ENCODE data around the gene CSF3.

CSF3 gene

GRCh38 chr17:40015998-40016985 is 1.1 kb downstream of the CSF3 start:
- Histone ChIP-seq H3K27me3 (ENCODE audit: insufficient read depth, low read length) (no peaks in the 10 kb centered on the region), H3K79me2 (ENCODE audit: insufficient read depth, low read length) (no peaks in the 10 kb centered on the region), H3K27ac (ENCODE audit: low read depth, low read length, poor library complexity, severe bottlenecking) (no peak overlapping the region), H3F3A (ENCODE audit: insufficient read depth, low read length) (no peaks in the 10 kb centered on the region), H3K9ac (ENCODE audit: low read length) (no peak overlapping the region), H3K4me3 (ENCODE audit: low read depth, low read length, poor library complexity, severe bottlenecking) (no peak overlapping the region), H3K9me2 (ENCODE audit: low read depth, low read length) (no peaks in the 10 kb centered on the region), H3K4me1 (ENCODE audit: insufficient read depth, low read length, severe bottlenecking) (no peaks in the 10 kb centered on the region), H3K36me3 (ENCODE audit: insufficient read depth, low read length) (peaks cover 15% of the 10 kb centered on the region; the same call in 1 of the 2 replicates), H2AFZ (ENCODE audit: low read length) (no peak overlapping the region), H3K4me2 (ENCODE audit: low read length) (no peak overlapping the region), H4K20me1 (ENCODE audit: insufficient read depth, low read length) (no peaks in the 10 kb centered on the region), H3K9me3 (ENCODE audit: low read length) (no peaks in the 10 kb centered on the region)
- TF ChIP-seq EZH2 (IDR thresholded peaks at IDR 0.05; ENCODE audit: borderline replicate concordance, low read length), result no peak
- no peak for TF ChIP-seq CTCF (IDR thresholded peaks at IDR 0.05; ENCODE audit: low read length)

DNA sequence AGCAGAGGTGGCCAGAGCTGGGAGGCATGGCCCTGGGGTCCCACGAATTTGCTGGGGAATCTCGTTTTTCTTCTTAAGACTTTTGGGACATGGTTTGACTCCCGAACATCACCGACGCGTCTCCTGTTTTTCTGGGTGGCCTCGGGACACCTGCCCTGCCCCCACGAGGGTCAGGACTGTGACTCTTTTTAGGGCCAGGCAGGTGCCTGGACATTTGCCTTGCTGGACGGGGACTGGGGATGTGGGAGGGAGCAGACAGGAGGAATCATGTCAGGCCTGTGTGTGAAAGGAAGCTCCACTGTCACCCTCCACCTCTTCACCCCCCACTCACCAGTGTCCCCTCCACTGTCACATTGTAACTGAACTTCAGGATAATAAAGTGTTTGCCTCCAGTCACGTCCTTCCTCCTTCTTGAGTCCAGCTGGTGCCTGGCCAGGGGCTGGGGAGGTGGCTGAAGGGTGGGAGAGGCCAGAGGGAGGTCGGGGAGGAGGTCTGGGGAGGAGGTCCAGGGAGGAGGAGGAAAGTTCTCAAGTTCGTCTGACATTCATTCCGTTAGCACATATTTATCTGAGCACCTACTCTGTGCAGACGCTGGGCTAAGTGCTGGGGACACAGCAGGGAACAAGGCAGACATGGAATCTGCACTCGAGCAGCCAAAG is 2.3 kb downstream of the CSF3 start:
- Histone ChIP-seq H3K9ac (ENCODE audit: low read length) (no peak overlapping the region), H4K20me1 (ENCODE audit: insufficient read depth, low read length) (no peaks in the 10 kb centered on the region), H3K36me3 (ENCODE audit: insufficient read depth, low read length) (peaks cover 25% of the 10 kb centered on the region), H3K4me1 (ENCODE audit: insufficient read depth, low read length, severe bottlenecking) (no peaks in the 10 kb centered on the region), H3K4me3 (ENCODE audit: low read depth, low read length, poor library complexity, severe bottlenecking) (no peak overlapping the region), H3K27ac (ENCODE audit: low read depth, low read length, poor library complexity, severe bottlenecking) (no peak overlapping the region), H3F3A (ENCODE audit: insufficient read depth, low read length) (no peaks in the 10 kb centered on the region), H3K4me2 (ENCODE audit: low read length) (no peak overlapping the region), H3K27me3 (ENCODE audit: insufficient read depth, low read length) (no peaks in the 10 kb centered on the region), H3K79me2 (ENCODE audit: insufficient read depth, low read length) (no peaks in the 10 kb centered on the region), H3K9me2 (ENCODE audit: low read depth, low read length) (no peaks in the 10 kb centered on the region), H2AFZ (ENCODE audit: low read length) (no peak overlapping the region), H3K9me3 (ENCODE audit: low read length) (no peaks in the 10 kb centered on the region)
- no peak for TF ChIP-seq CTCF (IDR thresholded peaks at IDR 0.05; ENCODE audit: low read length)
- TF ChIP-seq EZH2 (IDR thresholded peaks at IDR 0.05; ENCODE audit: borderline replicate concordance, low read length), result no peak

- H2AFZ ChIP-seq (ENCODE audit: low read length), result no peak overlapping the region
- no peaks in the 10 kb centered on the region for H3K4me1 ChIP-seq (ENCODE audit: insufficient read depth, low read length, severe bottlenecking)
- no peaks in the 10 kb centered on the region for H3K27me3 ChIP-seq (ENCODE audit: insufficient read depth, low read length)
- H4K20me1 ChIP-seq (ENCODE audit: insufficient read depth, low read length), result no peaks in the 10 kb centered on the region
- H3F3A ChIP-seq (ENCODE audit: insufficient read depth, low read length), result no peaks in the 10 kb centered on the region
- H3K36me3 ChIP-seq (ENCODE audit: insufficient read depth, low read length), result peaks cover 32% of the 10 kb centered on the region
- no peak for TF ChIP-seq EZH2 (IDR thresholded peaks at IDR 0.05; ENCODE audit: borderline replicate concordance, low read length)
- no peak for TF ChIP-seq CTCF (IDR thresholded peaks at IDR 0.05; ENCODE audit: low read length)
- no peaks in the 10 kb centered on the region for H3K79me2 ChIP-seq (ENCODE audit: insufficient read depth, low read length)
- no peaks in the 10 kb centered on the region for H3K9me3 ChIP-seq (ENCODE audit: low read length)
- H3K27ac ChIP-seq (ENCODE audit: low read depth, low read length, poor library complexity, severe bottlenecking), result no peak overlapping the region
- H3K9me2 ChIP-seq (ENCODE audit: low read depth, low read length), result no peaks in the 10 kb centered on the region
- H3K9ac ChIP-seq (ENCODE audit: low read length), result no peak overlapping the region
- H3K4me3 ChIP-seq (ENCODE audit: low read depth, low read length, poor library complexity, severe bottlenecking), result no peak overlapping the region
- H3K4me2 ChIP-seq (ENCODE audit: low read length), result no peak overlapping the region
These were observed 3.2 kb downstream of the CSF3 start for GRCh38 chr17:40018211-40019121.

Data from OCI-LY1 (cell line).